NCI-H1436 treated with DMSO at 0.1 percent for 48 hours (cell line): ENCODE data around the gene RGS11.

Source experiments
- DNase-seq: peaks from one replicate; lab custom pipeline; 2025; lab: John Stamatoyannopoulos, UW

The RGS11 gene

DNA sequence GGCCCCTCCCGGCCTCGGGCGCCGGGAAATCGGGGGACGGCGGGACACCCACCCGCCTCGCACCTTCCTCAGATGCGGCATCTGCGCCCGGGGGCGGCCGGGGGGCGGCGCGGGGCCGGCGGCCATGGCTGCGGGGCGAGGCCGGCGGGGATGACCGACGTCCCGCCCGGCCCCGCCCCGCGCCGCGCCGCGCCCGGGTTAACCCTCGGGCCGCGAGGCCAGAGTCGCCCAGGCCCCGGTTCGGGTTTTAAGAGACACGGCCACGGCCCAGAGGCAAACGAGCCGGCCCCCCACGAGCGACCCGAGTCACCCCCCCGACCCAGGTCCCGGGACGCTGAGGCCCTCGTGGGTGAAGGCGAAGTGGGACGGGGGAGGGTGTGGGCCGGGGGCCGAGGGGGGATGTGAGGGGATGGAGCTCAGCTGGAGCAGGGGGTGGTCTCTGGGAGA lies at the start of gene RGS11:
TSS of gene RGS11 (minus strand) at position 159 of the 447 bp plus-strand sequence. CDS start at position 126, 33 bp downstream.
- DNase-seq = no peak

DNA sequence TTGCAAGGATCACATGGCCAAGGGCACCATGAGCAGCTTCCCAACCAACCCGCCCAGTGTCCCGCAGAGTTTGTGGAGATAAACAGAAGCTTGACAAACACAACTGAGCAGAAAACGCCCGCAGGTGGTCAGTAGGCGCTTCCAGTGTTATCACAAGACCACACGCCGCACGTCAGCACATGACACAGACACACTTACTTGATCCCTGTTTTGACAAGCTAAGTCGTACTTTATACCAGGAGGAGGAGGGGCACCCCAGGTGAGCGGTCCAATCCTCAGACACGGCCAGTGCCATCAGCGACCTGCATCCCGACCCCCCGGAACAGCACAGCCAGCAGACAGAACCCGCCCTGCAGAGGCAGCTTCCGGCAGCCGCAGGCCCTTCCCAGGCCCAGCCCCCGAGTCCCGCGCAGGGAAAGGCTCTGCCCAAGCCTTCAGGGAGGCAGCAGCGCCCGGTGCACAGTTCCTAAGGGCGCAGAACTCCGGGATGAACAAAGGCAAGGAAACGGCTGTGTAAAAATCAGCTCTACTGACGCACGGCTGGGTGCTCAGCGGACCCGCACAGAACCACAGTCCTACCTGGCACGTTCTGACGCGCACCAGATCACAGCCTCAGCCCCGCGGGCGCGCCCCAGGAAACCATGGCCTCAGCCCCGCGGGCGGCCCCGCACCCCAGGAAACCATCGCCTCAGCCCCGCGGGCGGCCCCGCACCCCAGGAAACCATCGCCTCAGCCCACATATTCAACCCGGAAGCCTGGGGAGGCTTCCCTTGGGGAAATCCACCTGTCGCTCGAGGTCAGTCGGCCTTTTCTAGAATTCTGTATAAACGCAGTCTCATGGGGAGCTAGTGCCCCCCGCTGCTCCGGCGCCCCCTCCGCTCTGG lies 48.9 kb upstream of the RGS11 start:
- DNase-seq = no peak

DNA sequence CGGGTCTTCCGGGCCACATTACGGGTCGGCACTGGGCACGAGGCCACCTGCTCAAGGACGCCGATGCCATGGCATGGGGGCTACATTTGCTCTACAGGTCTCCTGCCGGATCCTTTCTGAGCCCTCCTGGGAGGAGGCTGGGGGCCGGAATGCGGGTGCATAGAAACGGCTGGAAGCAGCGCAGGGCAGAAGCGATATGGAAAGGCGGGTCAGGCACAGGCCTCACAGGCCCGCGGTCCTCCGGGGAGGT lies 48.4 kb upstream of the RGS11 start:
- DNase-seq = no peak

DNA sequence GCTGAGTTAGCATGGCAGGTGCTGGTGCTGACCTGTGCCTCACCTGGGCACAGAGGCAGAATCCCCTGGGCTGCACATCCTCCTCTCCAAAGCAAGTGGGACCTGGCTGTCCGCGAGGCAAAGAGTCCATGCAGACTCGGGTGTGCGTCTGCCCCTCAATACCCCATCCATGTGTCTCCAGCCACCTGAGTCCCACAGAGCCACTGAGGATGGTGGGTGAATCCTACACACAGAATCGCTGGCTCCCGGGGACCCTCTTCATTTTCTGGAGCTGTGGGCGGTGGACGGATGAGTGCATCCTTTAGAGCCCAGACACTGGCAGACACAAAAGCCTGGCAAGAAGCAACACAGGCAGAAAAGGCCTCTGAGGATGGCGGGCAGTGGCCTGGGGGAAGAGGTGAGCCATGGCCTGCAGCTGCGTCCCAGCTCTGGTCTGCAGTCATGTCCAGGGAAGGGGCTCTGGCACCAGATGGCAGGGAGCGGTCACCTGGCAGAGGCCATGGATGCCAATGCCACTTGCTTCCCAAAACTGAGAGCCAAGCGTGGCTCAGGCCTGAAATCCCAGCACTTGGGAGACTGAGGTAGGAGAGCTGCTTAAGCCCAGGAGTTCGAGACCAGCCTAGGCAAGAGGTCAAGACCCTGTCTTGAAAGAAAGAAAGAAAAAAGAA lies 46.9 kb upstream of the RGS11 start:
- DNase-seq = no peak

DNA sequence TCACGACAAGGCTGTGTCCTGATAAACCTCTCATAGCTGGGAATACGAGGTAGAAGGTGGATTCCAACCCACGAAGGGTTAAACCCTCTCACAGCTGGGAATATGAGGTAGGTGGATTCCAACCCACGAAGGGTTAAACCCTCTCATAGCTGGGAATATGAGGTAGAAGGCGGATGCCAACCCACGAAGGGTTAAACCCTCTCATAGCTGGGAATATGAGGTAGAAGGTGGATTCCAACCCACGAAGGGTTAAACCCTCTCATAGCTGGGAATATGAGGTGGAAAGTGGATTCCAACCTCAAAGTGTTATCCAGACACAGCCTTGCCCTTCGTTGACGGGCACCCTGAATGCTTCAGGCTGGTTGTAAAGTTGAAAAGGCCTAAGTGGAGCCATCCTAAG lies 45.8 kb upstream of the RGS11 start:
- no peak for DNase-seq

DNA sequence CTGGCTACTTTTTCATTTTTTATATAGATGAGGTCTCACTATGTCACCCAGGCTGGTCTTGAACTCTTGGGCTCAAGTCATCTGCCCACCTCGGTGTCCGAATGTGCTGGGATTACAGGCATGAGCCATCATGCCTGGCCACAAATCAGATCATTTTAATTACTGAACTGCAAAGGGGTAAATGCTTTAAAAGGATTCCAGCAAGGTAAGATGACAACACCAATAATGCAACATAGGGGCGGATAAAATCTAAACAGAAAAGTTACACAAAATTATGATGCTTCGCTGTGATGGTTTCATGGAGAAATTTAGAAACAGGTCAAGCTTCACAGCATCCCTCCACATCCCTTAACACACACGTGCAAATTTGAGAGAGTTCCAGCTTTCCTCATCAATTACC lies 44.5 kb upstream of the RGS11 start:
- no peak for DNase-seq

DNA sequence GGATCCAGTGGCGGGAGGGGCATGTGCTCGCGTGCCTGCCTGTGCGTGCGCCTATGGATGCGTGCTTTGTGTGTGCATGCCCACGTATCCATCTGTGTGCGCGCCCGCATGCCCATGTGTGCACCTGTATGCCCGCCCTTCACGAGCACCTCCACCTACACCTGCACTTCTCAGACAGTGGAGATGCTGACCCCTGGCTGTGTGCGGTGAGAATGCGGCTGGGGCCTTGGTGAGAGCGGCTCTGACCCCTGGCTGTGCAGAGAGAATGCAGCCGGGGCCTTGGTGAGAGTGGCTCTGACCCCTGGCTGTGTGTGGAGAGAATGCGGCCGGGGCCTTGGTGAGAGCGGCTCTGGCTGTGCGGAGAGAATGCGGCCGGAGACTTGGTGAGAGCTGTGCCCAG lies 42.9 kb upstream of the RGS11 start:
- no peak for DNase-seq

DNA sequence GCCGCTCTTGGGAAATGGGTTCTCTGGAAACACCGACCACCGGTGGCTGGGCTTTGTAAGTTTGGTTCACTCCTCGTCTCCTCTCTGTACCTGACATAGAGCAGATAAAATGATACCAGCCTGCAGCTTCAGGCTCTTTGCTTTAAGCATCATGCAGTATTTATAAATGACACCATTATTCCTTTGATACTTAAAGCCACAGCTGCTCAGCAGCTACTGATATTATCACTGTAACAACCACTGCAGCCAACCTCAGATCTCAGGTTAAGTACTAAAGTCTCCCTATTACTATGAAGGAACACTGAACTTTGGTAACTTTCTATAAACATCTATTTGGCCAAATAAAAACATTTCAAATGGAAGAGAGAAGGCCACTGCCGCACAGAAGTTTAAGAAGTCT lies 41.8 kb upstream of the RGS11 start:
- DNase-seq = no peak

DNA sequence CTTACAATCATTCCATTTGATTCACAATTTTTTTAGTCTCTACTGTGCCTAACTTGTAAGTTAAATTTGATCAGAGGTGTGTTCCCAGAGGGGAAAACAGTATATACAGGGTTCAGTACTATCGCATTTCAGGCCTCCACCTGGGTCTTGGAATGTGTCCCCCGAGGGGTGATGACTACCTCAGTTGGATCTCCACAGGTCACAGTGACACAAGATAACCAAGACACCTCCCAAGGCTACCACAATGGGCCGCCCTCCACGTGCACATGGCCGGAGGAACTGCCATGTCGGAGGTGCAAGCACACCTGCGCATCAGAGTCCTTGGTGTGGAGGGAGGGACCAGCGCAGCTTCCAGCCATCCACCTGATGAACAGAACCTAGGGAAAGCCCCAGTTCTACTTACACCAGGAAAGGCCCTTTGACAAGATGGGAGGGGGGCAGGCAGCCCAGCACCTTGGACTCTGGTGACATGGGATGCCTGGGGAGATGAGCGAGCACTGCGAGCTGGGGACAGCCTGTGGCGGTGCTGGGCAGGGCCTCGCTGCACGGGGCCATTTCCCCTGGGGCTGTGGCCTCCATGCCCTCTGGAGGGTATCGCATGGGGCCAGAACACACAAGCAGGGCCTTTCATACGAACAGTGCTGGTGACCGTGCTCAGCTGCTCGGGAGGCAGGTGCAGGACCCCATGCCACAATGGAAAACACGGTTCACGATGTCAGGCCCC lies 41.2 kb upstream of the RGS11 start:
- no peak for DNase-seq

DNA sequence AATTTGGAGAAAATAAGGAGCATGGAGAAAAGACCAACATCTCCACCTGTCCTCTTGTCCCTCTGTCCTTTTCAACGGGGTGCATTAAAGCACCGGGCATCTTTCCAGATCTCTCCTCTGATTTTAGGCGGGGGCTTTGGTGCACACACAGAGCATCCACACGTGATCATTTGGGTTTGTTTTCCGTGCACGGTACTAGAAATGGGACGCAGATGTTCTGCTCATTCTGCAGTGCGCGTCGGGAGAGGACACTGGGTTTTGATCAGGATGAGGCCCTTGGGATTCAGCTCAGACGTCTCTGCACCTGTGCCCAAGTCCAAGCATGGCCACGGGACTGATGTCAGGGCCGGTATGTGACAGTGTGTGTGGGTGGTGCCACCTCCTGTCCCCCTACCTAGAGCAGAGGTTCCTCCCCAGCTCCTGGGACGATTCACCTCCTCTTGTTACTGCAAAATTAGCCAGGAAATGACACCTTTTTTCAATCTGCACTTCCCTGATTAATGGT lies 39.1 kb upstream of the RGS11 start:
- no peak for DNase-seq

DNA sequence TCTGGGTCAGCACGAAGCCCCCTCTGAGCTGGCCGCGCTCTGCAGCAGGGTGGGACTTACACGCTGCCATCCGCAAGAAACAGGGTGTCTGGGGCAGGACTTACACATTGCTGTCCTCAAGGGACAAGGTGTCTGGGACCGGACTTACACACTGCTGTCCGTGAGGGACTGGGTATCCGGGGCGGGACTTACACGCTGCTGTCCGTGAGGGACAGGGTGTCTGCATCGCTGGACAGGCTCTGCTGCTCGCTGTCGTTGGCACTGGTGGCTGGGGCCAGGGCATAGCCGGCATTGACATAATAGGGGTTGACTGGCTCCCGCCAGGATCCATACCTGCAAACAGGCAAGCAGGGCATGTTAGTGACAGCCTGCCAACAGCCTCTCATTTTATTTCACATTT lies 38.6 kb upstream of the RGS11 start:
- DNase-seq = no peak

DNA sequence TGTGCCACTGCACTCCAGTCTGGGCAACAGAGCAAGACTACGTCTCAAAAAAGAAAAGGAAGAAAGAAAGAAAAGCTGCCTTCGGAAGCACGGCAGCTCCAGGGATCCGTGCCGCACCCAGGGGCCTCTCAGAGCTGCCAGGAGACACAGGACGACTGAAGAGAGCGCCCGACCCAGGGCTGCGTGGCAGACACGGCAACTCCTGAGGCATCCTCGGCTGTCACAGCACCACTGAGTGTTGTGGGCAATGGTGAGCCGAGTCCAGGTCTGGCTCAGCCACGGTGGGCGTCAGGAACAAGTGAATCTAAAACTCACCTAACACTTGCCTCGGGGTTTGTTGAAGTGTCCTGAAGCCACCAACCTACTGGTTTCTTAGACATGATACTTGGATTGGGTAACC lies 36.0 kb upstream of the RGS11 start:
- DNase-seq = no peak

DNA sequence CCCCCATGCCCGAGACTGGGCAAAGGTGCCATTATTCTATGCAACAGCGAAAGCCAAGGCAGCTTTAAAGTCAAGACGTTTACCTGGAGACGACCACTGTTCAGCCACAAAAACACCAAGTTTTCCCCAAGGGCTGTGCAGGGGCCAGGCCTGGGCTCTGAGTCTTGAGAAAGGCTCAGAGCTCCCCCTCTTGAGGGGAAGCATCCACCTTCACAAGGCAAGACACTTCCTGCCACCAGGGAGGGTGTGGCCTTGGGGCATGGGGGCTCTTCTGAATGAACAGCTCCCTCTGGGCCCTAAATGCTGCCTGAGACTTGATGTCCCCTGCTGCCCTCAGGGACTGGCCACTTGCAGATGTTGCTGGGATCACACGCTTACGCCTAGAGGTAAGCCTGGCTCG lies 33.7 kb upstream of the RGS11 start:
- no peak for DNase-seq

DNA sequence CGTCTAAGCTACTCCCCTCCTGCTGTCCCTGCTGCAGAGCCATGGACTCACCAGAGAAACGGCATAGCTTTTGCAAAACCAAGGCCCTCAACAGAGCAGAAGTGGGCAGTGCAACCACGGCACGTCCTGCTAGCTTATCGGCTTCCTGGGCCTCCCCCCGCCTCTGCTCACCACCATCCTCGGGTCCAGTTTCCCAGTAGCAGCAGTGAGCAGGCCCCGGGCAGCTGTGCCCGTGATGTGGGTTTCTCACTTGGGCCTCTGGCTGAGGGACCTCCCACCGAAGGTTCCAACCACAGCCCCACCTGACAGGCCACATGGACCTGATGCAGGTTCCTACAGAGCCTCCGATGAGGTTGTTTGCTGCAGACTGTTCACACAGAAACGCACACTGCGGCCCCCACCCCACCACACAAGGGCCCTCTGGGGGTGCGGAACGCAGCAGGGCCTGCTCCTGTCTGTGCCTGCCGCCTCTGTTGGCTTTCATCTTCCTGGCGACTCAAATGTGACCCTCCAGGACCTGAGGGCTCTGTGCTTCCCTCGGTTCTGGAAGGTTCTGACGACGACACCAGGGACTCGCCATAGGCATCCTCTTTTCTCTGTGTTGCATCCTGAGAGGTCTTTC lies 32.1 kb upstream of the RGS11 start:
- DNase-seq = no peak

DNA sequence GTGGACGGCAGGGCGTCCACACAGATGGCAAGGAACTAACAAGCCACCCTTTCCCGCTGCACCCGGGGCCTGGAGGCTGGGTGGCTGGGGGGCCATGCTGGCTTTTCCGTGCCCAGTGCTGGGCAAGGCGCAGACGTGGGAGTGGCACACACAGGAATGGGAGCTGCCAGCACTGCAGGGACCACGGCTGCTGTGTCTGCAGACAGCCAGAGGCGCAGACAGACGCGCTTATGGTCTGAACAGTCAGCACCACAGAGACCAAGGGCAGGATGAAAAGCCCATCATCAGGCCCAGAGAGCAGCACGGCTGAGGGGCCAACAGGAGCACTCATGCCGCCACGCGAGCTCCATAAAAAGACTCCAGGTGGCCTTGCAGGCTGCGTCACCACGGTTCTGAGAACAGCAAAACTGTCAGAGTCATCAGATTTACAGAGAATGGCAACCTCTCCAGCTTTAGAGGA lies 31.2 kb upstream of the RGS11 start:
- DNase-seq = no peak

DNA sequence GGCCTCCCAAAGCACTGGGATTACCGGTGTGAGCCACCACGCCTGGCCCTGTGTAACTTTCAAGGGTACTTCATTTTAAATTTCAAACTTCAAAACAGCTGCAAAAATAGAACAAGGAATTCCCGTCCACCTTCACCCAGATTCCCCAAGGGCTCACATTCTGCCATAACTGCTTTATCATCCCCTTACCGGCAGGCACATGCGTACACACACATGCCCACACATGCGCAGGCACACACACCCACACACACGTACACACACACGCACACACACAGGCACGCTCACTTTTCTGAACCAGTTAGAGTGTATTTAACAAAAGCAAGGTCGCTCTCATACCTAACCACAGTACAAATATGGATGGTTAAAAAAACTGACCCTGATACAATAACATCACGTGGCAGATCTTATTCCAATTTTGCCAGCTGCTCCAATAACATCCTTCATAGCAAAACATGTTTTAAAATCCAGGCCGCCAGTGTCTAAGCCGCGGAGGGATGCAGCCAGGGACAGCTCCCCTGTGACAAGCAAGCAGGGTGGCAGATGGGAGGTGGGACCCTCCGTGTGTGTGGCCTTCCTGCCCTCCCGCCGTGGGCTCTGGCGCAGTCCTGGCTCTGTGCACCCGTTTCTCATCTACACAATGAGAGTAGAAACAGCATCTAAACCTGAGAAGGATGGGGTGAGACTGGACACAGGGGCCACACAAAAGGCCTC lies 30.3 kb upstream of the RGS11 start:
- no peak for DNase-seq

DNA sequence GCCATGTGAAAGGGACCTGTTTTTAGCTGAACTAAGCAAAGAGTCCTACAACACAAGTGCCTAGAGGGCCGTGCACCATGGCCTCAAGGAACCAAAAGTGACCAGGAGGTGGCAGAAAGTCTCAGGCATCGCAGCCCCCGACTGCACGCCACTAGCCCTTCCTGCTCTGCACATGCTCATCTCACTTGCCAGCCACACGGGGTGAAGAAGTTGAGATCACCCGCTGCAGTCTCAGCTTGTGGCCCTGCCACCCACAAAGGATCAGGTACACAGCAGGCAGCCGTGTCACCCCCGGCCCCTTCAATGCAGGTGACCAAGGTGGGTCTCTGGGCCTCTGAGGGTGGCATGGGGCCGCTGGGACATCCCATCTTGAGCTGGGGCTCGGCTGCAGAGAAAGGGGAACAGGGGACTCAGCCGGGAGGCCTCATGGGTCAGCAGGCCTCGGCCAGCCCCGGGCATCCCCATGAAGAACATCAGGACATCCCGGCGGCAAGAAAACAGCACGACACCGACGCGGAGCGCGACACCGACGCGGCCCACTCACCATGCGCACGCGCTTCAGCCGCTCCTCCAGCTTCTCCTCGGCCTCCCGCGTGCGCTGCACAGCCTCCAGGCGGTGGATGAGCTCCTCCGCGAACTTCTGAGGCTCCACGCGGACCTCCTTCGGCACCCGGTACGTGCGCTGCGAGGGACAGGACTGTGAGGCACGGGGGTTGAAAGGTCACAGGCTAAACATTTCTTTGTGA lies 28.2 kb upstream of the RGS11 start:
- no peak for DNase-seq

DNA sequence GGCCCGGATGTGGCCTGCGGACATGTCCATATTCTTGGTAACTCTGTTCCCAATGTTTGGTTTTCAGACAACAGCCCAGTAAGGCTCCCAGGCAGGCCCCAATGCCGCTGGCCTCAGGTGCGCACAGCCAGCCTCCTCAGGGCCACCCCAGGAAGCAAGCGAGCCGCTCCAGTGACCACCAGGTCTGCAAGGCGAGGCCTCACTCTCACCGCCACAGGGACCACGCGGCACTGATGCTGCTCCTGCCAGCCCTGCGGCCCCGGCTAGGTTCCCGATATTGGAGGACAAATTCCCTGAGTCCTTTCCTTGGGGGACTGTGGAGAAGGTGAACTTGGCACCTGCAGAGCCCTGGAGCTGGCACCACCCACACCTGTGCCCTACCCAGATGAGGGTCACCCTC lies 26.2 kb upstream of the RGS11 start:
- no peak for DNase-seq

DNA sequence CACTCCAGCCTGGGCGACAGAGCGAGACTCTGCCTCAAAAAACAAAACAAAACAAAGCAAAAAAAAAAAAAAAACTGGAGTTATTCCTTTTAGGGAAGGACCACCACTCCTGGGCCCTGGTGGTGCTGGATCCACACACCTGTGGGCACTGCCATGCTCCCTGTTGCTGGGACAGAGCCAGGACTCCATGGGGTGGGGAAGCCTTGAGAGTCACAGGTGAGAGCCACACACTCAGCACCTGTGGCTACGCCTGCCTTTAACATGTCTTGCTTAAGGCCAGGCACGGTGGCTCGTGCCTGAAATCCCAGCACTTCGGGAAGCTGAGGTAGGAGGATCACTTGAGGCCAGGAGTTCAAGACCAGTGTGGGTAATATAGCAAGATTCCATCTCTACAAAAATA lies 25.5 kb upstream of the RGS11 start:
- no peak for DNase-seq

DNA sequence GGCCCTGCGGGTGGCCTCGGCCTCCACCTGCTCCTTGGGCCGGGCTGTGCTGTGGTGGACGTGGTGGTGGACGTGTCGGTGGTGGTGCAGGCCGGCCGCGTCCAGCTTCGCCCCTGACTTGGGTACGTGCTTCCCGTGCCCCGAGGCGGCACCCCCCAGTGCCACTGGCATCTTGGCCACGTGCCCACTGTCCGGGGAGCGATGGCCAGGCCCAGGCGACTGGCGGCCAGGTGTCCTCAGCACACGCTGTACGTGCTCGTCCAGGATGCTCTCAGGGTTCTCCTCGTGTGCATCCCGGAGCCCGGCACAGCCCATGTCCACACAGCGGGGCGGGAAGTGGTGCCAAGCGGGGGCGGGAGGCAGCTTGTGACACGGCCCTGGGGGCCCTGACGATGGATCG lies 22.1 kb upstream of the RGS11 start:
- DNase-seq = no peak
